ENCODE results near the gene TMEM130. TPM values are rescaled to one million over a fixed set of nuclear protein-coding genes. Genes with fewer than 3 reads are reported as not detected.

TMEM130 gene
- 5.7 TPM for total RNA-seq

- ATAC-seq, result no peak
- no peak for DNase-seq (ENCODE audit: low spot score)
- intact Hi-C loops (cut with DNase I), result no loop called here
Observed at GRCh38 chr7:98869597-98870120, at the start of gene TMEM130. TMEM130 (minus strand) TSS chr7:98870014; CDS start chr7:98869861, 153 bp downstream.

GRCh38 chr7:98917331-98917730, 47.5 kb upstream of the TMEM130 start:
- ATAC-seq (no peak), DNase-seq (ENCODE audit: low spot score) (no peak)
- intact Hi-C loops (cut with DNase I), result no loop called here

- intact Hi-C loops (cut with DNase I), result no loop called here
- no peak for ATAC-seq
Observed at GRCh38 chr7:98913612-98914011, 43.8 kb upstream of the TMEM130 start.

GRCh38 chr7:98913026-98913425, 43.2 kb upstream of the TMEM130 start:
- intact Hi-C loops (cut with DNase I), result no loop called here
- ATAC-seq (no peak), DNase-seq (ENCODE audit: low spot score) (no peak)

More at GRCh38 chr7:98913612-98914011, 43.8 kb upstream of the TMEM130 start:
- no peak for DNase-seq (ENCODE audit: low spot score)

GRCh38 chr7:98911916-98912315, 42.1 kb upstream of the TMEM130 start:
- ATAC-seq (no peak), DNase-seq (ENCODE audit: low spot score) (no peak)
- intact Hi-C loops (cut with DNase I), result no loop called here

- DNase-seq (ENCODE audit: low spot score) (no peak), ATAC-seq (no peak)
- intact Hi-C loops (cut with DNase I), result no loop called here
Observed at GRCh38 chr7:98910427-98910826, 40.6 kb upstream of the TMEM130 start.

- DNase-seq (ENCODE audit: low spot score) (no peak), ATAC-seq (no peak)
- intact Hi-C loops (cut with DNase I), result no loop called here
Observed at GRCh38 chr7:98909487-98909886, 39.7 kb upstream of the TMEM130 start.

GRCh38 chr7:98908585-98908984, 38.8 kb upstream of the TMEM130 start:
- intact Hi-C loops (cut with DNase I), result no loop called here
- DNase-seq (ENCODE audit: low spot score), result no peak
- ATAC-seq, result no peak

- DNase-seq (ENCODE audit: low spot score) (no peak), ATAC-seq (no peak)
- intact Hi-C loops (cut with DNase I), result no loop called here
Observed at GRCh38 chr7:98907570-98907969, 37.8 kb upstream of the TMEM130 start.

GRCh38 chr7:98903246-98903645, 33.4 kb upstream of the TMEM130 start:
- intact Hi-C loops (cut with DNase I), result no loop called here
- no peak for DNase-seq (ENCODE audit: low spot score)
- no peak for ATAC-seq

GRCh38 chr7:98902523-98902922, 32.7 kb upstream of the TMEM130 start:
- ATAC-seq (no peak), DNase-seq (ENCODE audit: low spot score) (no peak)
- intact Hi-C loops (cut with DNase I), result no loop called here

GRCh38 chr7:98900815-98901214, 31.0 kb upstream of the TMEM130 start:
- ATAC-seq, result no peak
- intact Hi-C loops (cut with DNase I), result no loop called here
- no peak for DNase-seq (ENCODE audit: low spot score)

GRCh38 chr7:98899816-98900215, 30.0 kb upstream of the TMEM130 start:
- ATAC-seq, result no peak
- intact Hi-C loops (cut with DNase I), result no loop called here
- no peak for DNase-seq (ENCODE audit: low spot score)

GRCh38 chr7:98892609-98893008, 22.8 kb upstream of the TMEM130 start:
- no peak for DNase-seq (ENCODE audit: low spot score)
- intact Hi-C loops (cut with DNase I), result no loop called here
- ATAC-seq, result no peak

- intact Hi-C loops (cut with DNase I), result no loop called here
- ATAC-seq (no peak), DNase-seq (ENCODE audit: low spot score) (no peak)
Observed at GRCh38 chr7:98887038-98887437, 17.2 kb upstream of the TMEM130 start.

- DNase-seq (ENCODE audit: low spot score) (no peak), ATAC-seq (no peak)
- intact Hi-C loops (cut with DNase I), result no loop called here
Observed at GRCh38 chr7:98884416-98884815, 14.6 kb upstream of the TMEM130 start.

- ATAC-seq (no peak), DNase-seq (ENCODE audit: low spot score) (no peak)
- intact Hi-C loops (cut with DNase I), result no loop called here
Observed at GRCh38 chr7:98881561-98882315, 11.9 kb upstream of the TMEM130 start.

GRCh38 chr7:98880485-98880884, 10.7 kb upstream of the TMEM130 start:
- intact Hi-C loops (cut with DNase I), result no loop called here
- ATAC-seq (no peak), DNase-seq (ENCODE audit: low spot score) (no peak)

- DNase-seq (ENCODE audit: low spot score), result no peak
- ATAC-seq, result no peak
- intact Hi-C loops (cut with DNase I), result no loop called here
Observed at GRCh38 chr7:98879979-98880315, 10.1 kb upstream of the TMEM130 start.

GRCh38 chr7:98879198-98879978, 9.6 kb upstream of the TMEM130 start:
- DNase-seq (ENCODE audit: low spot score) (no peak), ATAC-seq (peak; percentile 43)
- intact Hi-C loops (cut with DNase I), result no loop called here

Measured in sciatic nerve (tissue), 2 donors.